HG02943 (cell line): ENCODE data around the gene CCDC116.
"Not testable (repeated sequence)": the region's sequence is repeated elsewhere in the genome, so short reads cannot be mapped to it uniquely, and the experiment has no call there.

Source experiments
- ATAC-seq: cut with Tn5 transposase; IDR thresholded peaks from one replicate; pipeline ENCODE4 v1.9.1; 2021; ENCODE audit warnings: mild to moderate bottlenecking, low read depth, moderate library complexity; ENCODE audit not compliant: unreplicated experiment

Gene CCDC116

GRCh38 chr22:21674638-21675245 is 42.2 kb downstream of the CCDC116 start:
- ATAC-seq: no peak

- ATAC-seq: no peak
These were observed 45.3 kb downstream of the CCDC116 start for GRCh38 chr22:21677606-21678443.

DNA sequence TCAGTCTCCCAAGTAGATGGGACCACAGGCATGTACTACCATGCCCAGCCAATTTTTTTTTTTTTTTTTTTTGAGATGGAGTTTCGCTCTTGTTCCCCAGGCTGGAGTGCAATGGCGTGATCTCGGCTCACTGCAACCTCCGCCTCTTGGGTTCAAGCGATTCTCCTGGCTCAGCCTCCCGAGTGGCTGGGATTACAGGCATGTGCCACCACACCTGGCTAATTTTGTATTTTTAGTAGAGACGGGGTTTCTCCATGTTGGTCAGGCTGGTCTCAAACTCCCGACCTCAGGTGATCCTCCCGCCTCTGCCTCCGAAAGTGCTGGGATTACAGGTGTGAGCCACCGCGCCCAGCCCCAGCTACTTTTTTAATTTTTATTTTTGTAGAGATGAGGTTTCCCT is 46.3 kb downstream of the CCDC116 start:
- ATAC-seq: not testable (repeated sequence)

GRCh38 chr22:21679383-21679782 is 46.8 kb downstream of the CCDC116 start:
- no peak for ATAC-seq

GRCh38 chr22:21680830-21681565 is 48.4 kb downstream of the CCDC116 start:
- no peak for ATAC-seq

GRCh38 chr22:21681566-21682370 is 49.2 kb downstream of the CCDC116 start:
- no peak for ATAC-seq

DNA sequence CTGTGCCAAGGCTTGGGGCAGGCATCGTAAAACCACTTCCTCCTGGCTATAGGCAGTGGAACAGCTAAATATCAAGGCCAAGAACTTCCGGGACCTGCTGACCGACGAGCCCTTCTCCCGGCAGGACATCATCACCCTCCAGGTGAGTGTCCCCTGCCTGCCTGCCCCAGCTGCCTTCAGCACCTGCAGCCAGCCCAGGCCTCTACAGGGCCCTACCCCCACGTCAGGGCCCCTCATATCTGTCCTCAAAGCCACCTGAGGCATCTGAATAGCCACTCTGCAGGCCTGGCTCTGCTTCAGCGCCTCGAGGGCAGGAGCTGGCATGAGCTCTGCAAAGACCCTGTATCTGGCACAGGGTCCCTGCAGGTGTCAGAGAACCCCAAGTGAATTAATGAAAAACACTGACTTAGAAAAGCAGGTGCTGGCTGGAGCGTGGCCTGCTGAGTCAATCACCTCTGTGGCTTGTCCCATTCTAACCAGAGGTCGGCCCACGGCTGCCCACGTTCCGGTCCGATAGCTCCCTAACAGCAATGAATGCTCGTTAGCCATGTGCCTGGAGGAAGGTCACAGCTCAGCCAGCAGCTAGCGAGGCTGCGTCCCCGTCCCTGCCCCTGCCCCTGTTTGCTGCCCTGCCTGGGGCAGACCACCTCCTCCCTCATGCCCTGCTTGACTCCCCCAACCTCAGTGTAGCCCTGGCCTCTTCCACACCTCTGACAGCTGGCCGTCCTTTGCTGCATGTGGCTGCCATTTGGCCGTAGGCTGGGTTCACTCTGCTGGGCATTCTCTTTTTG is 50.0 kb downstream of the CCDC116 start:
- no peak for ATAC-seq

GRCh38 chr22:21683401-21683811 is 50.8 kb downstream of the CCDC116 start:
- ATAC-seq: no peak

- ATAC-seq: no peak
These were observed 52.1 kb downstream of the CCDC116 start for GRCh38 chr22:21684492-21685163.

GRCh38 chr22:21685164-21685513 is 52.6 kb downstream of the CCDC116 start:
- no peak for ATAC-seq

DNA sequence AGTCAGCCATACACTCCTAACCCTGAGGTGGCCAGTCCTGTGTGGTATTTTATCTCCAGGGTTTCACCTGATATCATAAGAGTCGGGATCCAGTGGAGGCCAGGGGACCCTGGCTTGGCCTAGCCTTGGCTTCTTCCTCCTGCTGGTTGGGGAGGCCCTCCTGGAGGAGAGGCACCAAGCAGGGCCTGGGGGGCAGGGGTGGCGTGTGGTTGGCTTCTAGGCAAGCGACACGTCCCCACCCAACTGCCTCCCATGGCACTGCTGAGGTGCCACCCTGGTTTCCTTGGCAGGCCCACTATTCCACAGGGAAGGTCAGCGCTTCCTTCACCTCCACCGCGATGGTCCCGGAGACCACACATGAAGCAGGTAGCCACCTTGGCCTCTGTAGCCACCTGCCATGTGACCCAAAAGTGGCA is 53.6 kb downstream of the CCDC116 start:
- no peak for ATAC-seq
